ENCODE data around the gene CELF6.

The CELF6 gene

DNA sequence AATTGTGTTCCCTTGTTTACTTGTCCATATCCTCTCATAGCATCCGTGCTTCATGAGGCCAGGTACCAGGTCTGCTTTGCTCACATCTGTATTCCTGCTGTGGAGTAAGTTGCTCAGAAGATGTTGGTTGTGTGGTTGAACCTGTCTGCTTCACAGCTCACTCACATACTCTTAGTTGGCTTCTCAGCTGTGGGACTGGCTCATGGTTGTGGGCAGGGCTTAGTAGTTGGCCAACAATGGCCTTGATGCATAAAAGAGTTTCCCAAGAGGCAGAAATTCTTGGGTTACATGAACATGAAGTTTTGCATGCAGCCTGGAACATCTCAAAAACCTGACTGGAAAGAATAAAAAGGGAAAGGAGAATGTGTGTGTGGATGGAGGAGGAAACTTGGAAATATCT, 17.0 kb downstream of the CELF6 start:
- Histone ChIP-seq H3K27ac (ENCODE audit: low read depth, low read length) (no peak overlapping the region), H4K20me1 (ENCODE audit: control insufficient read depth, insufficient read depth, low read depth, low read length) (no peaks in the 10 kb centered on the region), H3K4me2 (ENCODE audit: low read length) (no peak overlapping the region), H3K79me2 (ENCODE audit: control insufficient read depth, low read length) (no peaks in the 10 kb centered on the region), H3K4me3 (ENCODE audit: low read length) (no peak overlapping the region), H3K9me3 (ENCODE audit: control insufficient read depth, insufficient read depth, low read length) (no peaks in the 10 kb centered on the region), H3K9me2 (replicated peaks; ENCODE audit: control insufficient read depth, low read length) (no peaks in the 10 kb centered on the region), H3K4me1 (ENCODE audit: control insufficient read depth, low read length) (no peaks in the 10 kb centered on the region), H3F3A (ENCODE audit: control insufficient read depth, insufficient read depth) (no peaks in the 10 kb centered on the region), H3K36me3 (ENCODE audit: control insufficient read depth, low read length) (no peaks in the 10 kb centered on the region), H3K27me3 (ENCODE audit: control insufficient read depth, low read length) (0 out of 2 replicates have a peak, but pooled peaks cover 2% of the 10 kb centered on the region)
- no peak for TF ChIP-seq CTCF (IDR thresholded peaks at IDR 0.05; ENCODE audit: low read depth, low read length, poor library complexity, severe bottlenecking)

DNA sequence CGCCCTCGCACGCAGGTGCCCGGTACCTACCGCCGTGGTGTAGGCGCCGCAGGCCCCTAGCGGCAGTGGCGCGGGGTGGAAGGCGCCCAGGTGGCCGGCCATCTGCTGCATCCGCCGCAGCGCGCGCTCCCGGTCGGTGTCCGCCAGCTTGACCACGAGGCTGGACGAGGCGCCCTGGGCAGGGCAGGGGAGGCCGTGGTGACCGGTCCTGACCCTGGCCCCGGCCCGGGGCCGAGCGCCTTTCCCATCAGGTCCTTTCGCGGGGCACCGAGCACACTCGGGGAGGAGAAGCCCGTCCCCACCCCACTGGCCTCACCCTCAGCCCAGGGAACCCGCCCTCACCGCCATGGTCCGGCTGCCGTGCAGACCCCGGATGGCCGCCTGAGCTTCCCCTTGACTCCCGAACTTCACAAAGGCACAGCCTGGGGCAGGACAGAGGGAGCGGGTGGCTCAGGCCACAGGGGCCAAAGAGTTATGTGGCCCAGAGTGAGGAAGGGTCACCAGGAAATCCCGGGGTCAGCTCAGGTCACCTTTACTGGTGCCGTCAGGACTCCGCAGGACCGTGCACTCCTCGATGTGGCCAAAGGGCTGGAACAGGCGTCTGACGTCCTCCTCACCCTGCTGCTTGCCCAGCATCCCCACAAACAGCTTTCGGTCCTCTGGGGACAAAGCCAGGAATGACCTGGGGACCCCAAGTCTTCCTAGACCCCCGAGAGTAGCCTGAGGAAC, 30.2 kb downstream of the CELF6 start:
- Histone ChIP-seq H3K27ac (ENCODE audit: low read depth, low read length) (no peak overlapping the region), H3K4me1 (ENCODE audit: control insufficient read depth, low read length) (no peaks in the 10 kb centered on the region), H3K4me2 (ENCODE audit: low read length) (no peak overlapping the region), H3K9me3 (ENCODE audit: control insufficient read depth, insufficient read depth, low read length) (no peaks in the 10 kb centered on the region), H4K20me1 (ENCODE audit: control insufficient read depth, insufficient read depth, low read depth, low read length) (no peaks in the 10 kb centered on the region), H3F3A (ENCODE audit: control insufficient read depth, insufficient read depth) (no peaks in the 10 kb centered on the region), H3K4me3 (ENCODE audit: low read length) (no peak overlapping the region), H3K79me2 (ENCODE audit: control insufficient read depth, low read length) (no peaks in the 10 kb centered on the region), H3K9me2 (replicated peaks; ENCODE audit: control insufficient read depth, low read length) (no peaks in the 10 kb centered on the region), H3K27me3 (ENCODE audit: control insufficient read depth, low read length) (peaks cover 3% of the 10 kb centered on the region; the same call in 1 of the 2 replicates), H3K36me3 (ENCODE audit: control insufficient read depth, low read length) (no peaks in the 10 kb centered on the region)
- TF ChIP-seq EZH2phosphoT487 (IDR thresholded peaks at IDR 0.05; ENCODE audit: borderline replicate concordance, low read length), result no peak
- TF ChIP-seq CTCF (IDR thresholded peaks at IDR 0.05; ENCODE audit: low read depth, low read length, poor library complexity, severe bottlenecking), result no peak

DNA sequence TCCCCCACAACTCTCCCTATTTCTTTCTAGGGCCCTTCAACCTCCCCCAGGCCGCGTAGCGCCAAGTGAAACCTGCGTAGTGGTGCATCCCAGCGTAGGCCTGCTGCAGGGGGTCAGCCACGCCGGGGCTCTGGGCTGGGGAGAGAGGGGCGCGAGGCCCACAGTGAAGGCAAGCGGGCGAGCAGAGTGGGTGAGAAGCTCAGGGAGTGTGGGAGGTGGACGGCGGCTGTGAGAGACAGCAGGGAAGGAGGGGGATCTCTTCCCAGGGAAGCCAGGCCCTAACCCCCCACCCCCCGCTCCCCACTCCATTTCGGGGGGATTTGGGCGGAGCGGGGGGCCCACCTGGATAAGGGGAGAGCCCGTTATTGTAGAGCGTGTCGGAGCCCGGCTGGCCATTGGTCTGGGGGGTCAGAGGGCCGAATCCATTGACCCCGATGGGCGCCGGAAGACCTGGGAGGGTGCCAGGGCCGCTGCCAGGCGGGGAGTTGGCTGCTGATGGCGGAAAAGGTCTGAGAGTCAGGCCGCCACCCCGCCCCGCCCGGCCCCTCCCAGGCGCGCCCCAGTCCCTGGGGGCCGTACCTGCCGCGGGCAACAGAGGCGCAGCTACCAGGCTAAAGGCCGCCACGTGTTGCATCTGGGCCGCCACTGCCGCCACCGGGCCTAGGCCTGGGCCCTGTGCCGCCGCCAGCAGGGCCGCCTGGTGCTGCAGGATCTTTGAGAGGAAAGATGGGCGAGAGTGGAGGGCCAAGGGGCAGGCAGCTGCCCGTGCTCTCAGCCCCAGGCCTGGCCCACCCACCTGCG, 31.0 kb downstream of the CELF6 start:
- TF ChIP-seq EZH2phosphoT487 (IDR thresholded peaks at IDR 0.05; ENCODE audit: borderline replicate concordance, low read length) (no peak), CTCF (IDR thresholded peaks at IDR 0.05; ENCODE audit: low read depth, low read length, poor library complexity, severe bottlenecking) (no peak)
- H4K20me1 ChIP-seq (ENCODE audit: control insufficient read depth, insufficient read depth, low read depth, low read length), result no peaks in the 10 kb centered on the region
- no peaks in the 10 kb centered on the region for H3K9me3 ChIP-seq (ENCODE audit: control insufficient read depth, insufficient read depth, low read length)
- no peaks in the 10 kb centered on the region for H3K9me2 ChIP-seq (replicated peaks; ENCODE audit: control insufficient read depth, low read length)
- H3F3A ChIP-seq (ENCODE audit: control insufficient read depth, insufficient read depth), result no peaks in the 10 kb centered on the region
- no peaks in the 10 kb centered on the region for H3K36me3 ChIP-seq (ENCODE audit: control insufficient read depth, low read length)
- no peak overlapping the region for H3K4me2 ChIP-seq (ENCODE audit: low read length)
- H3K4me1 ChIP-seq (ENCODE audit: control insufficient read depth, low read length), result no peaks in the 10 kb centered on the region
- H3K27ac ChIP-seq (ENCODE audit: low read depth, low read length), result no peak overlapping the region
- H3K79me2 ChIP-seq (ENCODE audit: control insufficient read depth, low read length), result no peaks in the 10 kb centered on the region
- no peak overlapping the region for H3K4me3 ChIP-seq (ENCODE audit: low read length)
- H3K27me3 ChIP-seq (ENCODE audit: control insufficient read depth, low read length), result peaks cover 3% of the 10 kb centered on the region; the same call in 1 of the 2 replicates
